ENCODE results near the gene SLCO4A1. TPM values are rescaled to one million over a fixed set of nuclear protein-coding genes. Genes with fewer than 3 reads are reported as not detected.

SLCO4A1 gene
- total RNA-seq, 1 experiment from 2014 or later = 48.8 TPM

DNA sequence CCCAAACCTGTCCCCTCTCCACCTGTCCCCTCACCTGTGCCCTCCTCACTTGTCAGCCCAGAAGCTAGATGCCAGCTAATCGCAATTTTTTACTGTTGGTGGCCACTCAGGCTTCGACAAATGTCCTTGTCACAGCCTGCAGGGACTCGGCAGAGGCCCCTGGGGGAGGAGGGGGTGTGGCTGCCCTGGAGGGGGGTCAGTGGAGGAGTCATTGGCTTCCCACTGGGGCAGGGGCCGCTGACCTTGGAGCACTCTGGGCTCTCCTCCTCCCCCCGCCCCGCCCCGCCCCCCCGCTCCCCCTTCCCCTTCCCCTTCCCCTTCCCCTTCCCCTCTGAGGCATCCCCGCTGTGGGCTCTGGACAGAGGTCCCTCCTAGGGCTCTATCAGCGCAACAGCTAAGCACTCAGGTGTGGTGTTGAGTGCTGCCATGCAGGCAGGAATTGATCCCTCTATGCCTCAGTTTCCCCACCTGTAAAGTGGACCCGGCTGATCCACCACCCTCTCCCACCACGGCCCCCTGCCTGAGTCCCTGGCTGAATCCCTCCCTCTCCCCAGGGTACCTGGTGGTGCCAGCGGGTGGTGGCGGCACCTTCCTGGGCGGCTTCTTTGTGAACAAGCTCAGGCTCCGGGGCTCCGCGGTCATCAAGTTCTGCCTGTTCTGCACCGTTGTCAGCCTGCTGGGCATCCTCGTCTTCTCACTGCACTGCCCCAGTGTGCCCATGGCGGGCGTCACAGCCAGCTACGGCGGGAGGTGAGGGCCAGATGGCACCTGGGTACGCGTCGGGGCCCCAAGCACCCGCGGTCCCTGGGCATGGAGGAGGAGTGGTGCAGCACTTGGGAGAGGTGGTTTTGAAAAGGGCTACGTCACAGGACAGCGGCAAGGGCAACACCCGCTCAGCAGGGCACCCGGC lies 23.8 kb downstream of the SLCO4A1 start:
- Histone ChIP-seq H3K4me1 (ENCODE audit: insufficient read depth, low read length, poor library complexity, severe bottlenecking) (no peaks in the 10 kb centered on the region), H3K9me3 (ENCODE audit: low read depth, low read length, poor library complexity, severe bottlenecking) (no peaks in the 10 kb centered on the region), H3K27ac (ENCODE audit: low read depth, low read length, poor library complexity, severe bottlenecking) (no peak overlapping the region), H3K4me3 (ENCODE audit: low read depth, low read length, poor library complexity, severe bottlenecking) (no peak overlapping the region), H3K36me3 (ENCODE audit: insufficient read depth, low read length, poor library complexity, severe bottlenecking) (peaks cover 23% of the 10 kb centered on the region), H3K27me3 (replicated peaks; ENCODE audit: insufficient read depth, low read depth, low read length, poor library complexity) (no peaks in the 10 kb centered on the region)
- POLR2A ChIA-PET (ENCODE audit: low non-redundant PET) = interaction anchor here (0.6 kb wide), 1 partner anchor 43 kb away, joined by 13 read pairs; no protein-coding TSS in a partner anchor
- DNase-seq (ENCODE audit: low spot score) = no peak
- intact Hi-C loops (cut with micrococcal nuclease; ENCODE audit: unreplicated experiment) = no loop called here
- no peak for TF ChIP-seq EZH2 (IDR thresholded peaks at IDR 0.05; ENCODE audit: borderline replicate concordance, low read depth, low read length, poor library complexity, severe bottlenecking)
- TF ChIP-seq, protein P1, sequence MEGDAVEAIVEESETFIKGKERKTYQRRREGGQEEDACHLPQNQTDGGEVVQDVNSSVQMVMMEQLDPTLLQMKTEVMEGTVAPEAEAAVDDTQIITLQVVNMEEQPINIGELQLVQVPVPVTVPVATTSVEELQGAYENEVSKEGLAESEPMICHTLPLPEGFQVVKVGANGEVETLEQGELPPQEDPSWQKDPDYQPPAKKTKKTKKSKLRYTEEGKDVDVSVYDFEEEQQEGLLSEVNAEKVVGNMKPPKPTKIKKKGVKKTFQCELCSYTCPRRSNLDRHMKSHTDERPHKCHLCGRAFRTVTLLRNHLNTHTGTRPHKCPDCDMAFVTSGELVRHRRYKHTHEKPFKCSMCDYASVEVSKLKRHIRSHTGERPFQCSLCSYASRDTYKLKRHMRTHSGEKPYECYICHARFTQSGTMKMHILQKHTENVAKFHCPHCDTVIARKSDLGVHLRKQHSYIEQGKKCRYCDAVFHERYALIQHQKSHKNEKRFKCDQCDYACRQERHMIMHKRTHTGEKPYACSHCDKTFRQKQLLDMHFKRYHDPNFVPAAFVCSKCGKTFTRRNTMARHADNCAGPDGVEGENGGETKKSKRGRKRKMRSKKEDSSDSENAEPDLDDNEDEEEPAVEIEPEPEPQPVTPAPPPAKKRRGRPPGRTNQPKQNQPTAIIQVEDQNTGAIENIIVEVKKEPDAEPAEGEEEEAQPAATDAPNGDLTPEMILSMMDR (conservative IDR thresholded peaks at IDR 0.05; ENCODE audit: low read depth, low read length) = no peak
- no TSS peak for BruUV-seq (replicated peaks)
- CTCF ChIA-PET = interaction anchor here (0.6 to 2.2 kb wide), 2 partner anchors 125 to 1522 kb away, joined by 4 to 9 read pairs; no protein-coding TSS in a partner anchor

DNA sequence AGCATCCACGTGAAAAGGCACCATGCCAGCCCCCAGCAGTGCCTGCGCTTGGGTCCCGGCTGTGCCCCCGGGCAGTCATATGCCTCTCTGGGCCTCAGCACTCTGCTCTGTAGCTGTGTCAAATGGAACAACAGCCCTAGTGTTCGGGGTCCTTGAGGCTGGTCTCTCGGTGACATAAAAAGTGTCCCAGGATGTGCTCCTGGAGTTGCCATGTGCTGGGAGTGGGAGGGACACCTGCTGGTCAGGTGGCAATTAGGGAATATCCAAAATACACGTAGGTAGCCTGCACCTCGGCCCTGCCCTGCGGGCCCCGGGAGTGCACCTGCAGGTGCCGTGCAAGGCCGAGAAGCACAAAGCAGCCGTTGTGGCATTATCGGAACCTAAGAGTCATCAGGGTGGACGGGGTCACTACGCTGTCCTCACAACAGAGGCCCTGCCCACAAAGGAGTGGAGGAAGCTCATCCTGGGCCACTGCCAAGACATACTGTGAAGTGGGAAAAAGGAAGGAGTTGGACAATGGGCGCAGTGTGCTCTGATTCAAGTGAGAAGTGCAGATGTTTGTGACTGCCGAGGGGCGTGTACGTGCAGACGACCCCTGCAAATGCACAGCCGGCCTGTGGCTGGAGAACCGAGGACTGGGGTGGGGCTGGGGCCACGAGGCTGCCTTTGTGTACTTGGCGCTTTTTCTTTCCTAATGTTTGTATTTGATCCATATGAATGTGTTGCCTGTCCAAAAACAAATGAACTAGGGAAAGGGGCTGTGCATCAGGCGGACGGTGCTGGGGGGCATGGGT lies 24.6 kb downstream of the SLCO4A1 start:
- no peak overlapping the region for H3K27ac ChIP-seq (ENCODE audit: low read depth, low read length, poor library complexity, severe bottlenecking)
- peak; percentile 39 for DNase-seq (ENCODE audit: low spot score)
- BruUV-seq (replicated peaks) = no TSS peak
- ChIA-PET CTCF (interaction anchor here (0.7 to 2.2 kb wide), 3 partner anchors 23 to 125 kb away, joined by 3 to 9 read pairs (median 5); no protein-coding TSS in a partner anchor), POLR2A (ENCODE audit: low non-redundant PET) (no interaction called here)
- H3K27me3 ChIP-seq (replicated peaks; ENCODE audit: insufficient read depth, low read depth, low read length, poor library complexity) = no peaks in the 10 kb centered on the region
- H3K36me3 ChIP-seq (ENCODE audit: insufficient read depth, low read length, poor library complexity, severe bottlenecking) = peaks cover 31% of the 10 kb centered on the region
- no peaks in the 10 kb centered on the region for H3K4me1 ChIP-seq (ENCODE audit: insufficient read depth, low read length, poor library complexity, severe bottlenecking)
- intact Hi-C loops (cut with micrococcal nuclease; ENCODE audit: unreplicated experiment) = no loop called here
- no peak overlapping the region for H3K4me3 ChIP-seq (ENCODE audit: low read depth, low read length, poor library complexity, severe bottlenecking)
- H3K9me3 ChIP-seq (ENCODE audit: low read depth, low read length, poor library complexity, severe bottlenecking) = no peaks in the 10 kb centered on the region
- TF ChIP-seq EZH2 (IDR thresholded peaks at IDR 0.05; ENCODE audit: borderline replicate concordance, low read depth, low read length, poor library complexity, severe bottlenecking) = no peak
- TF ChIP-seq, protein P1 (conservative IDR thresholded peaks at IDR 0.05; ENCODE audit: low read depth, low read length) = no peak
